OCI-LY1 (cell line): ENCODE data around the gene UVSSA.

Experiments
- H2AFZ ChIP-seq: fragments of 200-600 bp; sonication (generic), shearing (Covaris generic); 2 replicates; pipeline ENCODE4 v1.6.0; 2014; ENCODE audit warnings: antibody characterized with exemption, mild to moderate bottlenecking, low read length
- H3F3A ChIP-seq: fragments of 200-600 bp; sonication (generic), shearing (Covaris generic); 2 replicates; pipeline ENCODE4 v1.6.0; 2014; ENCODE audit warnings: mild to moderate bottlenecking, antibody characterized with exemption, low read length, moderate library complexity; ENCODE audit not compliant: insufficient read depth
- H3K27ac ChIP-seq: fragments of 200-600 bp; sonication (generic); 2 replicates; pipeline ENCODE4 v1.5.1; 2014; ENCODE audit warnings: low read length, mixed run types, mild to moderate bottlenecking, low read depth; ENCODE audit not compliant: poor library complexity, severe bottlenecking
- H3K27me3 ChIP-seq: fragments of 200-600 bp; sonication (generic); 2 replicates; pipeline ENCODE4 v1.6.0; 2014; ENCODE audit warnings: antibody characterized with exemption, mild to moderate bottlenecking, low read length, moderate library complexity; ENCODE audit not compliant: insufficient read depth
- H3K36me3 ChIP-seq: fragments of 200-600 bp; sonication (generic); 2 replicates; pipeline ENCODE4 v1.6.1; 2014; ENCODE audit warnings: mild to moderate bottlenecking, antibody characterized with exemption, low read length, moderate library complexity, mixed read lengths; ENCODE audit not compliant: insufficient read depth
- H3K4me1 ChIP-seq: fragments of 200-600 bp; sonication (generic); 2 replicates; pipeline ENCODE4 v1.5.1; 2014; ENCODE audit warnings: mild to moderate bottlenecking, low read length, moderate library complexity; ENCODE audit not compliant: insufficient read depth, severe bottlenecking
- H3K4me2 ChIP-seq: fragments of 200-600 bp; sonication (generic), shearing (Covaris generic); 2 replicates; pipeline ENCODE4 v1.6.1; 2014; ENCODE audit warnings: low read length
- H3K4me3 ChIP-seq: fragments of 200-600 bp; sonication (generic); 2 replicates; pipeline ENCODE4 v1.5.1; 2014; ENCODE audit warnings: low read length, low read depth, mild to moderate bottlenecking, mixed read lengths; ENCODE audit not compliant: poor library complexity, severe bottlenecking
- H3K79me2 ChIP-seq: fragments of 200-600 bp; shearing (Covaris generic); 2 replicates; pipeline ENCODE4 v1.6.1; 2016; ENCODE audit warnings: mixed run types, low read length, mixed read lengths; ENCODE audit not compliant: insufficient read depth
- H3K9ac ChIP-seq: fragments of 200-600 bp; sonication (generic), shearing (Covaris generic); 2 replicates; pipeline ENCODE4 v1.6.1; 2014; ENCODE audit warnings: mild to moderate bottlenecking, low read length, mixed read lengths
- H3K9me2 ChIP-seq: fragments of 200-600 bp; sonication (generic), shearing (Covaris generic); 2 replicates; pipeline ENCODE4 v1.6.1; 2014; ENCODE audit warnings: low read depth, mild to moderate bottlenecking, low read length, mixed read lengths
- H3K9me3 ChIP-seq: fragments of 200-600 bp; shearing (Covaris generic); 2 replicates; pipeline ENCODE4 v1.6.1; 2014; ENCODE audit warnings: low read length, mixed read lengths
- H4K20me1 ChIP-seq: fragments of 200-600 bp; sonication (generic), shearing (Covaris generic); 2 replicates; pipeline ENCODE4 v1.6.0; 2016; ENCODE audit warnings: mild to moderate bottlenecking, low read length; ENCODE audit not compliant: insufficient read depth
- EZH2 ChIP-seq: fragments of 200-600 bp; sonication (generic), shearing (Covaris generic); IDR thresholded peaks from 2 replicates; pipeline ENCODE4 v1.8.0; 2017; ENCODE audit warnings: borderline replicate concordance, mixed run types, mild to moderate bottlenecking, antibody characterized with exemption, low read length, moderate library complexity, mixed read lengths
- TF ChIP-seq, protein P1 (sequence below): fragments of 200-600 bp; sonication (generic), shearing (Covaris generic); IDR thresholded peaks from 2 replicates; pipeline ENCODE4 v1.5.1; 2017; ENCODE audit warnings: mild to moderate bottlenecking, antibody characterized with exemption, low read length, moderate library complexity, mixed read lengths

The UVSSA gene

DNA sequence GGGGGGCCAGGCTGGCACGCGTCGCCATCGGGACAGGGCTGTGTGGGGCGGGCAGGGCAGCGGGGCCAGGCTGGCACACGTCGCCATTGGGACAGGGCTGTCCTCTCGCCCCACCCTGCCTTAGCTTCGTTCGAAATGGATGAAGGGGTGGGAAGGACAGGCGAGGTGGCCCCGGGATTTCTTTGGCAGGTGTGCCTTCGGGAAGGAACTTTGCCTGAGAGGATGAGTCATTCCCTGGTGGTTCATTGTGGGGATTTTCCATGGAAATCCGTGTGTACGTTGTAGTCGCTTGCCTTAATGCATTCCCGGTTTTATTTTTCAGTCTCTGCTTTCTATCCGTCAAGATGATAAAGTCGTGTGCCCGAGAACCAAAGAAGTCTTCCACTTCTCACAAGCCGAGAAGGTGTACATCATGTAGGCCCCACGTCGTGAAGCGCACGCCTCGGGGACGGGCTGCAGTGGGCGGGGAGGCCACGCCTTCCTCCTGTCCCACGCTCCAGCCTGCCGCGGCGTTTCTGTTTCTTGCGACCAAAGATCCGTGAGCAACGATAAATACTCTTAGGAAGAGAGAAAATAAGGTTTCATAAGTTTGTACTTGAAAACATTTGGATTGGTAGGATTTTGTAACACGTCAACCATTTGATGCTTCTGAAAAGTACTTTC lies 8.1 kb upstream of the UVSSA start:
- no peaks in the 10 kb centered on the region for H3K9me3 ChIP-seq
- H3K36me3 ChIP-seq = peaks cover 56% of the 10 kb centered on the region
- H3K4me1 ChIP-seq = no peaks in the 10 kb centered on the region
- no peaks in the 10 kb centered on the region for H3K9me2 ChIP-seq
- H3K9ac ChIP-seq = no peak overlapping the region
- no peak overlapping the region for H2AFZ ChIP-seq
- TF ChIP-seq, protein P1, sequence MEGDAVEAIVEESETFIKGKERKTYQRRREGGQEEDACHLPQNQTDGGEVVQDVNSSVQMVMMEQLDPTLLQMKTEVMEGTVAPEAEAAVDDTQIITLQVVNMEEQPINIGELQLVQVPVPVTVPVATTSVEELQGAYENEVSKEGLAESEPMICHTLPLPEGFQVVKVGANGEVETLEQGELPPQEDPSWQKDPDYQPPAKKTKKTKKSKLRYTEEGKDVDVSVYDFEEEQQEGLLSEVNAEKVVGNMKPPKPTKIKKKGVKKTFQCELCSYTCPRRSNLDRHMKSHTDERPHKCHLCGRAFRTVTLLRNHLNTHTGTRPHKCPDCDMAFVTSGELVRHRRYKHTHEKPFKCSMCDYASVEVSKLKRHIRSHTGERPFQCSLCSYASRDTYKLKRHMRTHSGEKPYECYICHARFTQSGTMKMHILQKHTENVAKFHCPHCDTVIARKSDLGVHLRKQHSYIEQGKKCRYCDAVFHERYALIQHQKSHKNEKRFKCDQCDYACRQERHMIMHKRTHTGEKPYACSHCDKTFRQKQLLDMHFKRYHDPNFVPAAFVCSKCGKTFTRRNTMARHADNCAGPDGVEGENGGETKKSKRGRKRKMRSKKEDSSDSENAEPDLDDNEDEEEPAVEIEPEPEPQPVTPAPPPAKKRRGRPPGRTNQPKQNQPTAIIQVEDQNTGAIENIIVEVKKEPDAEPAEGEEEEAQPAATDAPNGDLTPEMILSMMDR = no peak
- TF ChIP-seq EZH2 = no peak
- no peaks in the 10 kb centered on the region for H3K27me3 ChIP-seq
- no peak overlapping the region for H3K4me3 ChIP-seq
- no peaks in the 10 kb centered on the region for H4K20me1 ChIP-seq
- no peaks in the 10 kb centered on the region for H3F3A ChIP-seq
- H3K79me2 ChIP-seq = no peaks in the 10 kb centered on the region
- no peak overlapping the region for H3K4me2 ChIP-seq
- no peak overlapping the region for H3K27ac ChIP-seq

DNA sequence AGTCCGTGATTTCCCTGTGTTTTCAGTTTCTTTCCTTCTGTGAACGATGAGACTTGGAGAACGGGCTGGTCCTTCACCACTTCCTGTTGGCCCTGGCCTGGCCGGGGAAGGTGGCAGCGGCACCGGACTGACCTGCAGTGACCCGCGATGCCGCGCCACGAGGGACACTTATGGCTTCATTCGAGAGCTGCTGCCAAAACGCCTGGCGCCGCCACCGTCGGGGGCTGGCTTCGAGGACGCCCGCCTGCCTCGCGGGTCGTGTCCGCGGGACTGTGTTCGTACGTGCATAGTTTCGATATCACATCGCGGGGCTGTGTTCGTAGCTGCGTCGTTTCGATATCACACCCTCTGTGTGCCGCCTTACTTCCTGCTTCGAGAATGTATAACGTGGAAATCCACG lies 7.5 kb upstream of the UVSSA start:
- Histone ChIP-seq H3K27ac (no peak overlapping the region), H3K4me1 (no peaks in the 10 kb centered on the region), H3K79me2 (no peaks in the 10 kb centered on the region), H3K27me3 (no peaks in the 10 kb centered on the region), H3F3A (no peaks in the 10 kb centered on the region), H3K9ac (no peak overlapping the region), H3K36me3 (peaks cover 56% of the 10 kb centered on the region), H2AFZ (no peak overlapping the region), H3K9me2 (no peaks in the 10 kb centered on the region), H3K4me2 (no peak overlapping the region), H4K20me1 (no peaks in the 10 kb centered on the region), H3K4me3 (no peak overlapping the region), H3K9me3 (no peaks in the 10 kb centered on the region)
- TF ChIP-seq EZH2 = no peak
- TF ChIP-seq, protein P1 = no peak

DNA sequence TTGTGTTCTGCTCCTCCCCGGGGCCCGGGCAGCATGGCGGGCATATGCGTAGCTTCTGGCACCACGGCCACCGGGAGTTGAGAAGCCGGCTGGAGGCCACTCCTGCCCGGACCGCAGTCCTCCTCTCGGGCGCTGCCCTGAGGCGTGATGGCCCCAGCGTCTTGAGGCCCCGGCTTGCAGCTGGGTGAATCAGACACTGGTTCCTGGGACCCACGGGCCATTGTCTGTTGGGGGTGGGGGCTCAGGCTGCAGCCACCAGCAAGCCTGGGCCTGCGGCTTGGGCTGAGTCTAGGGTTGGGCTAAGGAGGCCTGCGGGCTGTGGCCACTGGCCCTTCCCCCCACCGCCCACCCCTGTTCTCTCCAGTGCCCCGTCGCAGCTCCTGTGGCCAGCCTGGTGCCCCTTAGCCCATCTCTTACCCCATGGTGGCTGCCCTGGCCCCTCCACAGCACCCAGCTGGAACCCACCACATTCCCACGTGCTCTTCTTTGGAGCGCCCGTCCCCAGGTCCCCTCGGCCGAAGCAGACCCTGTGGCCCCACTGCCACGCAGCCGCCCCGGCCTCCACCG lies 6.7 kb upstream of the UVSSA start:
- no peaks in the 10 kb centered on the region for H3K79me2 ChIP-seq
- H3K36me3 ChIP-seq = peaks cover 56% of the 10 kb centered on the region
- H3K9me3 ChIP-seq = no peaks in the 10 kb centered on the region
- H3K4me3 ChIP-seq = no peak overlapping the region
- no peak overlapping the region for H2AFZ ChIP-seq
- H3K9me2 ChIP-seq = no peaks in the 10 kb centered on the region
- no peaks in the 10 kb centered on the region for H3K27me3 ChIP-seq
- H3K27ac ChIP-seq = no peak overlapping the region
- H4K20me1 ChIP-seq = no peaks in the 10 kb centered on the region
- no peaks in the 10 kb centered on the region for H3F3A ChIP-seq
- no peak overlapping the region for H3K9ac ChIP-seq
- no peak overlapping the region for H3K4me2 ChIP-seq
- TF ChIP-seq, protein P1 = no peak
- no peak for TF ChIP-seq EZH2
- no peaks in the 10 kb centered on the region for H3K4me1 ChIP-seq
